ENCODE data around the gene GVQW3. TPM values are rescaled to one million over a fixed set of nuclear protein-coding genes. Genes with fewer than 3 reads are reported as not detected.

The GVQW3 gene
- total RNA-seq, 1 donor from 2014 or later = 0.36 TPM

- ATAC-seq = peak; percentile 75
These were observed 64.3 kb downstream of the GVQW3 start for GRCh38 chr11:76445121-76446084.

GRCh38 chr11:76448506-76448905 lies 67.4 kb downstream of the GVQW3 start:
- ATAC-seq = no peak

GRCh38 chr11:76453248-76453647 lies 72.1 kb downstream of the GVQW3 start:
- ATAC-seq = no peak

- no peak for ATAC-seq
These were observed 74.2 kb downstream of the GVQW3 start for GRCh38 chr11:76455331-76455730.

- ATAC-seq = no peak
These were observed 74.8 kb downstream of the GVQW3 start for GRCh38 chr11:76455931-76456330.

GRCh38 chr11:76456571-76456970 lies 75.4 kb downstream of the GVQW3 start:
- no peak for ATAC-seq

Other genes with a start within 250 kb of the GVQW3 start
- gene WNT11, start 174.8 kb upstream of the GVQW3 start, total RNA-seq = 0.08 TPM
- gene THAP12, start 191 bp upstream of the GVQW3 start, total RNA-seq = 9.8 TPM
- gene EMSY, start 63.7 kb downstream of the GVQW3 start, total RNA-seq = 9.6 TPM